Spleen (tissue), 11 donors: ENCODE results near the gene MGAT4A. TPM values are rescaled to one million over a fixed set of nuclear protein-coding genes. Genes with fewer than 3 reads are reported as not detected.
A peak's percentile ranks its signal among the peaks of the same experiment; 100 is the strongest.
"Not testable (repeated sequence)": the region's sequence is repeated elsewhere in the genome, so short reads cannot be mapped to it uniquely, and the experiment has no call there.

ENCODE experiments used
- DNase-seq: peaks from one replicate; pipeline ENCODE4 v3.0.0-alpha.2; 2020
- H3K27ac ChIP-seq, 8 donors: fragments of 200-600 bp; sonication (generic) in 7 of 8; 1 replicate in 4 of 8; 2 replicates in 4 of 8; pipeline versions ENCODE4 v1.5.0 to v1.8.0; 2016 to 2021; ENCODE audit warnings: inconsistent platforms in 4 of 8, mild to moderate bottlenecking in 4 of 8, moderate library complexity in 1 of 8
- H3K27me3 ChIP-seq, 7 donors: fragments of 200-600 bp; sonication (generic) in 6 of 7; replicated peaks in 1 of 7; 1 replicate in 4 of 7; 2 replicates in 3 of 7; pipeline versions ENCODE4 v1.5.0 to v1.8.0; 2016 to 2021; ENCODE audit warnings: inconsistent platforms in 3 of 7, mild to moderate bottlenecking in 1 of 7
- H3K36me3 ChIP-seq, 6 donors: fragments of 200-600 bp; sonication (generic) in 5 of 6; 1 replicate in 4 of 6; 2 replicates in 2 of 6; pipeline versions ENCODE4 v1.5.0 to v1.8.0; 2016 to 2021; ENCODE audit warnings: inconsistent platforms in 2 of 6
- H3K4me1 ChIP-seq, 6 donors: fragments of 200-600 bp; sonication (generic) in 5 of 6; 1 replicate in 3 of 6; 2 replicates in 3 of 6; pipeline versions ENCODE4 v1.5.0 to v1.8.0; 2016 to 2021; ENCODE audit warnings: inconsistent platforms in 3 of 6
- H3K4me3 ChIP-seq, 8 donors: fragments of 200-600 bp; sonication (generic) in 7 of 8; 1 replicate in 4 of 8; 2 replicates in 4 of 8; pipeline versions ENCODE4 v1.5.0 to v1.8.0; 2016 to 2021; ENCODE audit warnings: inconsistent platforms in 4 of 8, mild to moderate bottlenecking in 4 of 8, moderate library complexity in 2 of 8
- H3K9me3 ChIP-seq, 8 donors: fragments of 200-600 bp; sonication (generic) in 7 of 8; 1 replicate in 4 of 8; 2 replicates in 4 of 8; pipeline versions ENCODE4 v1.5.0 to v1.8.0; 2016 to 2021; ENCODE audit warnings: inconsistent platforms in 4 of 8
- POLR2A ChIP-seq, 3 donors: fragments of 450-650 bp; IDR thresholded peaks; one replicate each; pipeline ENCODE4 v1.5.1; 2017; ENCODE audit warnings: antibody characterized with exemption in 3 of 3, mild to moderate bottlenecking in 1 of 3
- POLR2AphosphoS5 ChIP-seq, 3 donors: sonication (generic); formaldehyde crosslinking; IDR thresholded peaks; one replicate each; pipeline ENCODE4 v1.5.1; 2017; ENCODE audit warnings: antibody characterized with exemption in 3 of 3
- WGBS, 5 donors: extraction: QIAGEN DNeasy Blood & Tissue Kit in 3 of 5; methylation state at CpG; one replicate each; pipeline versions ENCODE4 v1.1.5 to v1.1.7; 2013 to 2018; 5-methylcytosine and 5-hydroxymethylcytosine counted together
- intact Hi-C: fragments of 100-400 bp; cut with DNase I; formaldehyde crosslinking; loops from one replicate; pipeline ENCODE4 v1.15.0; 2023; ENCODE audit warnings: low total_unique reads
- polyA plus RNA-seq, 3 donors: library from polyadenylated mRNA; stranded (reverse); fragments of 200-250 nt; gene quantifications; one replicate each; pipeline ENCODE4 v1.2.1, GENCODE V29; 2013
- total RNA-seq, 7 donors: library from RNA; depleted of rRNA in 3 of 7; stranded (reverse); fragments of >200 nt in 3 of 7; fragmentation: NEBNext Ultra II Directional in 4 of 7; extraction: Animal tissue kit (Norgen Biotek cat#: 25700) in 4 of 7; gene quantifications; one replicate each; pipeline versions ENCODE4 v1.1.0 to v1.2.1, GENCODE V29; 2016 to 2021
- TF ChIP-seq, protein P1 (sequence below), 11 experiments: fragments of 200-600 bp in 7 of 11; fragments of 450-650 bp in 4 of 11; sonication (generic) in 4 of 11; IDR thresholded peaks in 8 of 11; conservative IDR thresholded peaks in 3 of 11; 1 replicate in 7 of 11; 2 replicates in 4 of 11; pipeline versions ENCODE4 v1.4.0 to v1.8.0; 2016 to 2021; ENCODE audit warnings: antibody characterized with exemption in 11 of 11, inconsistent platforms in 4 of 11, mild to moderate bottlenecking in 1 of 11
- donor health status: healthy with polysubstance abuse.
- donor health status: DM: no; HTN: no; CAD: no; lungs with moderate emphysema.
- donor health status: DM: no; HTN: no; CAD: no.
- donor health status: Bipolar disorder and iron deficiency.
- donor health status: healthy.
- donor health status: DM: no; HTN: no; CAD: no.
- donor health status: DM: yes; HTN: yes; CAD: no.

Gene MGAT4A
- total and polyA plus RNA-seq, 10 donors: 5.7 to 45.9 (median 31.5) TPM

- TF ChIP-seq POLR2A (IDR thresholded peaks at IDR 0.05): no peak
- TF ChIP-seq, protein P1, sequence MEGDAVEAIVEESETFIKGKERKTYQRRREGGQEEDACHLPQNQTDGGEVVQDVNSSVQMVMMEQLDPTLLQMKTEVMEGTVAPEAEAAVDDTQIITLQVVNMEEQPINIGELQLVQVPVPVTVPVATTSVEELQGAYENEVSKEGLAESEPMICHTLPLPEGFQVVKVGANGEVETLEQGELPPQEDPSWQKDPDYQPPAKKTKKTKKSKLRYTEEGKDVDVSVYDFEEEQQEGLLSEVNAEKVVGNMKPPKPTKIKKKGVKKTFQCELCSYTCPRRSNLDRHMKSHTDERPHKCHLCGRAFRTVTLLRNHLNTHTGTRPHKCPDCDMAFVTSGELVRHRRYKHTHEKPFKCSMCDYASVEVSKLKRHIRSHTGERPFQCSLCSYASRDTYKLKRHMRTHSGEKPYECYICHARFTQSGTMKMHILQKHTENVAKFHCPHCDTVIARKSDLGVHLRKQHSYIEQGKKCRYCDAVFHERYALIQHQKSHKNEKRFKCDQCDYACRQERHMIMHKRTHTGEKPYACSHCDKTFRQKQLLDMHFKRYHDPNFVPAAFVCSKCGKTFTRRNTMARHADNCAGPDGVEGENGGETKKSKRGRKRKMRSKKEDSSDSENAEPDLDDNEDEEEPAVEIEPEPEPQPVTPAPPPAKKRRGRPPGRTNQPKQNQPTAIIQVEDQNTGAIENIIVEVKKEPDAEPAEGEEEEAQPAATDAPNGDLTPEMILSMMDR (IDR thresholded peaks at IDR 0.05 in 8 of 11, conservative IDR thresholded peaks at IDR 0.05 in 3 of 11): peak in 1 of 11 experiments; percentile 16
- peak; percentile 39 to 63 (median 54) for TF ChIP-seq POLR2AphosphoS5 (IDR thresholded peaks at IDR 0.05)
- peak; percentile 91 for DNase-seq
- peak overlapping the region; percentile 38 to 95 (median 81) for H3K27ac ChIP-seq
- peak overlapping the region; percentile 41 to 88 (median 72) for H3K4me3 ChIP-seq
- H3K36me3 ChIP-seq: peaks cover 0 to 13% (median 0%) of the 10 kb centered on the region in 6 donors
- peaks cover 21 to 88% (median 63%) of the 10 kb centered on the region in 6 donors for H3K4me1 ChIP-seq
- WGBS, 5 donors: 1 to 3% (median 2%) methylated on average over 13 to 45 of the region's 45 CpGs
- intact Hi-C loops: no loop called here
- no peaks in the 10 kb centered on the region for H3K27me3 ChIP-seq
- H3K9me3 ChIP-seq: no peaks in the 10 kb centered on the region
These were observed 752 bp downstream of the MGAT4A start for GRCh38 chr2:98730053-98730706.

GRCh38 chr2:98729652-98730051, 1.3 kb downstream of the MGAT4A start:
- TF ChIP-seq POLR2AphosphoS5 (IDR thresholded peaks at IDR 0.05): no peak
- TF ChIP-seq POLR2A (IDR thresholded peaks at IDR 0.05): no peak
- TF ChIP-seq, protein P1 (IDR thresholded peaks at IDR 0.05 in 8 of 11, conservative IDR thresholded peaks at IDR 0.05 in 3 of 11): no peak

GRCh38 chr2:98728088-98728718, 2.7 kb downstream of the MGAT4A start:
- Histone ChIP-seq H3K36me3 (peaks cover 0 to 19% (median 0%) of the 10 kb centered on the region in 6 donors), H3K4me3 (peak overlapping the region in 1 of 8 donors; percentile 39), H3K4me1 (peaks cover 21 to 81% (median 52%) of the 10 kb centered on the region in 6 donors), H3K27ac (peak overlapping the region in 6 of 8 donors; percentile 11 to 95 (median 70))
- DNase-seq, H3K9me3 ChIP-seq, intact Hi-C loops, H3K27me3 ChIP-seq: not testable (repeated sequence)
- WGBS, 5 donors: 68 to 78% (median 77%) methylated on average over 5 of the region's 5 CpGs

More at GRCh38 chr2:98729652-98730051, 1.3 kb downstream of the MGAT4A start:
- Histone ChIP-seq H3K4me1 (peaks cover 21 to 88% (median 60%) of the 10 kb centered on the region in 6 donors), H3K27ac (peak overlapping the region; percentile 38 to 95 (median 81)), H3K36me3 (peaks cover 0 to 13% (median 0%) of the 10 kb centered on the region in 6 donors), H3K27me3 (no peaks in the 10 kb centered on the region), H3K9me3 (no peaks in the 10 kb centered on the region), H3K4me3 (peak overlapping the region; percentile 41 to 88 (median 72))
- 52 to 72% (median 62%) methylated on average over 10 of the region's 10 CpGs for WGBS, 5 donors
- intact Hi-C loops: no loop called here
- no peak for DNase-seq

DNA sequence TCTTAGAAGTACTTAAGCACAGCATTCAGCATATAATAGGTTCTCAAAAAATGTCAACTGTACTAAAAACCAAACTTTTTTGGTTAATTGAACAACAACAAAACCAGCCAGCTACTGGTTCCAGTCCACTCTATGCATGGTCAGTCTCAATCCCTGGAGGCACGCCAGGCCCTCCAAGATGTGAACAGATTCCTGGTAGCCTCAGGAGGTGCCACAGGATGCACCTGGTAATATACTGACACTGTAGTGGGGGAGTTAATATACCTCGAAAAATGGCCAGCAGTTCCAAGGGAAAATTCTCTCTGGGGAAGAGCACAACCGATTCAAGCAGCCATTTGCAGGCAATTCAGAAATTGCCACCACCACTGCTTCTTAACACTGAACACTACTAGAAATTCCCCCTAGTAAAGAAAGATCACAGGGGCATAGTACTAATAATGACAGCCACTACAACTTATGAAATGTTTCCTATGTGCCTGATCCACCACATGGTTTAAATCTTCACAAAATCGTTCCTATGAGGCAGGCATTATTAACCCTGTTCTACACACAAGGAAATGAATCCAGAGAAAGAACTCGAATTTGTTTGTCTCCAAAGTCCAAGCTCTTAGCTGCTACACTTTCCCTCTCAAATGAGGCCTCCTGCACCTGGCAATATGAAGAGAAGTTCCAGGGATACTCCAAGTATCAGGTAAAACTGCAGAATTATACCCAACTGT, 3.4 kb downstream of the MGAT4A start:
- Histone ChIP-seq H3K36me3 (peaks cover 0 to 25% (median 0%) of the 10 kb centered on the region in 6 donors), H3K4me1 (peaks cover 20 to 75% (median 49%) of the 10 kb centered on the region in 6 donors), H3K4me3 (peak overlapping the region in 2 of 8 donors; percentile 4 to 39), H3K27me3 (no peaks in the 10 kb centered on the region), H3K9me3 (no peaks in the 10 kb centered on the region), H3K27ac (peak overlapping the region in 5 of 8 donors; percentile 15 to 95 (median 47))
- no peak for DNase-seq
- WGBS, 5 donors: 29 to 39% (median 37%) methylated on average over 5 of the region's 5 CpGs
- intact Hi-C loops: no loop called here
- TF ChIP-seq POLR2AphosphoS5 (IDR thresholded peaks at IDR 0.05): no peak
- no peak for TF ChIP-seq POLR2A (IDR thresholded peaks at IDR 0.05)
- TF ChIP-seq, protein P1 (IDR thresholded peaks at IDR 0.05 in 8 of 11, conservative IDR thresholded peaks at IDR 0.05 in 3 of 11): no peak
